Measurements from ENCODE around the gene CCDC142.
A peak's percentile ranks its signal among the peaks of the same experiment; 100 is the strongest.
"Not testable (repeated sequence)": the region's sequence is repeated elsewhere in the genome, so short reads cannot be mapped to it uniquely, and the experiment has no call there.

CCDC142 gene

GRCh38 chr2:74444498-74445318 lies 38.1 kb downstream of the CCDC142 start:
- Histone ChIP-seq H3K27ac (no peak overlapping the region), H3K36me3 (replicated peaks) (no peaks in the 10 kb centered on the region), H3K4me3 (ENCODE audit: low read depth, low read length) (no peak overlapping the region), H3K27me3 (replicated peaks) (no peaks in the 10 kb centered on the region)
- no peak for DNase-seq
- in situ Hi-C loops (cut with HindIII; ENCODE audit: low pct_ligation_motif_present, low sequenced_read_pairs) = no loop called here
- no peak for TF ChIP-seq CTCF (IDR thresholded peaks at IDR 0.05; ENCODE audit: low read depth, low read length, missing control alignments)

- H3K27ac ChIP-seq; H3K27me3 ChIP-seq (replicated peaks); DNase-seq; H3K4me3 ChIP-seq (ENCODE audit: low read depth, low read length); in situ Hi-C loops (cut with HindIII; ENCODE audit: low pct_ligation_motif_present, low sequenced_read_pairs); H3K36me3 ChIP-seq (replicated peaks): not testable (repeated sequence)
Observed at GRCh38 chr2:74442483-74443297, 40.1 kb downstream of the CCDC142 start.

- Histone ChIP-seq H3K4me3 (ENCODE audit: low read depth, low read length) (peak within 1 kb of the TSS; percentile 66), H3K36me3 (replicated peaks) (no peaks in the 10 kb centered on the region), H3K27me3 (replicated peaks) (no peaks in the 10 kb centered on the region), H3K27ac (no peak within 1 kb of the TSS)
- no peak for DNase-seq
- in situ Hi-C loops (cut with HindIII; ENCODE audit: low pct_ligation_motif_present, low sequenced_read_pairs) = no loop called here
- no peak for TF ChIP-seq CTCF (IDR thresholded peaks at IDR 0.05; ENCODE audit: low read depth, low read length, missing control alignments)
Observed at GRCh38 chr2:74441690-74442482, 40.9 kb downstream of the CCDC142 start, which contains the start of gene RTKN. Gene RTKN (minus strand): TSS chr2:74441937. CDS start chr2:74441816, 121 bp downstream.

- H3K4me3 ChIP-seq (ENCODE audit: low read depth, low read length) = peak overlapping the region; percentile 9
- in situ Hi-C loops (cut with HindIII; ENCODE audit: low pct_ligation_motif_present, low sequenced_read_pairs) = no loop called here
- no peaks in the 10 kb centered on the region for H3K27me3 ChIP-seq (replicated peaks)
- no peak for TF ChIP-seq CTCF (IDR thresholded peaks at IDR 0.05; ENCODE audit: low read depth, low read length, missing control alignments)
- no peaks in the 10 kb centered on the region for H3K36me3 ChIP-seq (replicated peaks)
- H3K27ac ChIP-seq = no peak overlapping the region
- DNase-seq = no peak
Observed at GRCh38 chr2:74441170-74441689, 41.6 kb downstream of the CCDC142 start.

- peak; percentile 68 for DNase-seq
- peak overlapping the region; percentile 33 for H3K27ac ChIP-seq
- peak; percentile 45 for TF ChIP-seq CTCF (IDR thresholded peaks at IDR 0.05; ENCODE audit: low read depth, low read length, missing control alignments)
- H3K36me3 ChIP-seq (replicated peaks) = no peaks in the 10 kb centered on the region
- in situ Hi-C loops (cut with HindIII; ENCODE audit: low pct_ligation_motif_present, low sequenced_read_pairs) = no loop called here
- peak overlapping the region; percentile 66 for H3K4me3 ChIP-seq (ENCODE audit: low read depth, low read length)
- no peaks in the 10 kb centered on the region for H3K27me3 ChIP-seq (replicated peaks)
Observed at GRCh38 chr2:74440378-74441169, 42.2 kb downstream of the CCDC142 start.

All from brain microvascular endothelial cell (primary cell).